K562 (cell line): ENCODE measurements around the gene VSNL1.

ENCODE experiments used
- E4F1 ChIP-seq: fragments of 250-450 bp; sonication (Bioruptor Pico); IDR thresholded peaks from 2 replicates; pipeline ENCODE4 v1.5.0; 2021; ENCODE audit warnings: mild to moderate bottlenecking, borderline replicate concordance
- HMG20A ChIP-seq: fragments of 450-650 bp; formaldehyde crosslinking; conservative IDR thresholded peaks from 2 replicates; pipeline ENCODE4 v1.4.0; 2020; ENCODE audit warnings: mild to moderate bottlenecking, mixed read lengths
- JUND ChIP-seq, 2 experiments: IDR thresholded peaks; 2 replicates in 1 of 2; 3 replicates in 1 of 2; pipeline ENCODE4 v1.6.1; 2011; ENCODE audit warnings: borderline replicate concordance in 2 of 2, low read depth in 2 of 2, low read length in 2 of 2, improper control_type of control experiment in 1 of 2, missing biosample characterization in 1 of 2, missing genetic modification characterization in 1 of 2, missing genetic modification reagents in 1 of 2
- KDM1A ChIP-seq, 2 experiments: fragments of 450-650 bp; IDR thresholded peaks; 2 replicates each; pipeline ENCODE4 v1.6.1; 2016; ENCODE audit warnings: mild to moderate bottlenecking in 2 of 2
- POLR2AphosphoS5 ChIP-seq: IDR thresholded peaks from 2 replicates; pipeline ENCODE4 v1.6.1; 2011; ENCODE audit warnings: mild to moderate bottlenecking, low read depth, low read length, moderate library complexity; ENCODE audit not compliant: control insufficient read depth, insufficient read depth
- TEAD4 ChIP-seq, 2 experiments: sonication (generic) in 1 of 2; formaldehyde crosslinking in 1 of 2; IDR thresholded peaks; 2 replicates each; pipeline versions ENCODE4 v1.6.1 to v1.8.0; 2012 to 2022; ENCODE audit warnings: borderline replicate concordance in 1 of 2, inconsistent platforms in 1 of 2, low read length in 1 of 2, mild to moderate bottlenecking in 1 of 2, missing genetic modification reagents in 1 of 2
- ZNF311 ChIP-seq: fragments of 250-450 bp; sonication (Bioruptor Pico); IDR thresholded peaks from 2 replicates; pipeline ENCODE4 v1.4.0; 2020; ENCODE audit warnings: mild to moderate bottlenecking, moderate library complexity
- ZNF511 ChIP-seq: sonication (generic); formaldehyde crosslinking; IDR thresholded peaks from 2 replicates; pipeline ENCODE4 v1.8.0; 2022; ENCODE audit warnings: mild to moderate bottlenecking, missing genetic modification reagents
- ZNF778 ChIP-seq: fragments of 450-650 bp; formaldehyde crosslinking; IDR thresholded peaks from 2 replicates; pipeline ENCODE4 v1.4.0; 2020; ENCODE audit warnings: mild to moderate bottlenecking, moderate library complexity
- TF ChIP-seq, protein P1 (sequence below): sonication (generic); formaldehyde crosslinking; IDR thresholded peaks from 2 replicates; pipeline ENCODE4 v1.8.0; 2023; ENCODE audit warnings: mild to moderate bottlenecking, missing genetic modification reagents
- TF ChIP-seq, protein P2 (sequence below): sonication (generic); formaldehyde crosslinking; IDR thresholded peaks from 2 replicates; pipeline ENCODE4 v1.8.1; 2023; ENCODE audit warnings: missing genetic modification reagents, mild to moderate bottlenecking, borderline replicate concordance

- TF ChIP-seq, protein P1, sequence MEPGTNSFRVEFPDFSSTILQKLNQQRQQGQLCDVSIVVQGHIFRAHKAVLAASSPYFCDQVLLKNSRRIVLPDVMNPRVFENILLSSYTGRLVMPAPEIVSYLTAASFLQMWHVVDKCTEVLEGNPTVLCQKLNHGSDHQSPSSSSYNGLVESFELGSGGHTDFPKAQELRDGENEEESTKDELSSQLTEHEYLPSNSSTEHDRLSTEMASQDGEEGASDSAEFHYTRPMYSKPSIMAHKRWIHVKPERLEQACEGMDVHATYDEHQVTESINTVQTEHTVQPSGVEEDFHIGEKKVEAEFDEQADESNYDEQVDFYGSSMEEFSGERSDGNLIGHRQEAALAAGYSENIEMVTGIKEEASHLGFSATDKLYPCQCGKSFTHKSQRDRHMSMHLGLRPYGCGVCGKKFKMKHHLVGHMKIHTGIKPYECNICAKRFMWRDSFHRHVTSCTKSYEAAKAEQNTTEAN (CRISPR knock-in tag): no peak
- TF ChIP-seq JUND (IDR thresholded peaks at IDR 0.05; ENCODE audit: borderline replicate concordance, low read depth, low read length) (no peak), JUND (tag; IDR thresholded peaks at IDR 0.05; ENCODE audit: borderline replicate concordance, low read depth, low read length) (no peak), POLR2AphosphoS5 (no peak), HMG20A (CRISPR knock-in tag) (no peak), ZNF778 (no peak), ZNF511 (no peak), TEAD4 (IDR thresholded peaks at IDR 0.05; ENCODE audit: low read length) (no peak), TEAD4 (CRISPR knock-in tag; IDR thresholded peaks at IDR 0.05; ENCODE audit: borderline replicate concordance) (no peak), KDM1A (IDR thresholded peaks at IDR 0.05) (no peak), E4F1 (no peak), ZNF311 (CRISPR knock-in tag) (no peak)
- TF ChIP-seq, protein P2, sequence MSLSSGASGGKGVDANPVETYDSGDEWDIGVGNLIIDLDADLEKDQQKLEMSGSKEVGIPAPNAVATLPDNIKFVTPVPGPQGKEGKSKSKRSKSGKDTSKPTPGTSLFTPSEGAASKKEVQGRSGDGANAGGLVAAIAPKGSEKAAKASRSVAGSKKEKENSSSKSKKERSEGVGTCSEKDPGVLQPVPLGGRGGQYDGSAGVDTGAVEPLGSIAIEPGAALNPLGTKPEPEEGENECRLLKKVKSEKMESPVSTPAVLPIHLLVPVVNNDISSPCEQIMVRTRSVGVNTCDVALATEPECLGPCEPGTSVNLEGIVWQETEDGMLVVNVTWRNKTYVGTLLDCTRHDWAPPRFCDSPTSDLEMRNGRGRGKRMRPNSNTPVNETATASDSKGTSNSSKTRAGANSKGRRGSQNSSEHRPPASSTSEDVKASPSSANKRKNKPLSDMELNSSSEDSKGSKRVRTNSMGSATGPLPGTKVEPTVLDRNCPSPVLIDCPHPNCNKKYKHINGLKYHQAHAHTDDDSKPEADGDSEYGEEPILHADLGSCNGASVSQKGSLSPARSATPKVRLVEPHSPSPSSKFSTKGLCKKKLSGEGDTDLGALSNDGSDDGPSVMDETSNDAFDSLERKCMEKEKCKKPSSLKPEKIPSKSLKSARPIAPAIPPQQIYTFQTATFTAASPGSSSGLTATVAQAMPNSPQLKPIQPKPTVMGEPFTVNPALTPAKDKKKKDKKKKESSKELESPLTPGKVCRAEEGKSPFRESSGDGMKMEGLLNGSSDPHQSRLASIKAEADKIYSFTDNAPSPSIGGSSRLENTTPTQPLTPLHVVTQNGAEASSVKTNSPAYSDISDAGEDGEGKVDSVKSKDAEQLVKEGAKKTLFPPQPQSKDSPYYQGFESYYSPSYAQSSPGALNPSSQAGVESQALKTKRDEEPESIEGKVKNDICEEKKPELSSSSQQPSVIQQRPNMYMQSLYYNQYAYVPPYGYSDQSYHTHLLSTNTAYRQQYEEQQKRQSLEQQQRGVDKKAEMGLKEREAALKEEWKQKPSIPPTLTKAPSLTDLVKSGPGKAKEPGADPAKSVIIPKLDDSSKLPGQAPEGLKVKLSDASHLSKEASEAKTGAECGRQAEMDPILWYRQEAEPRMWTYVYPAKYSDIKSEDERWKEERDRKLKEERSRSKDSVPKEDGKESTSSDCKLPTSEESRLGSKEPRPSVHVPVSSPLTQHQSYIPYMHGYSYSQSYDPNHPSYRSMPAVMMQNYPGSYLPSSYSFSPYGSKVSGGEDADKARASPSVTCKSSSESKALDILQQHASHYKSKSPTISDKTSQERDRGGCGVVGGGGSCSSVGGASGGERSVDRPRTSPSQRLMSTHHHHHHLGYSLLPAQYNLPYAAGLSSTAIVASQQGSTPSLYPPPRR (CRISPR knock-in tag): no peak
These were observed 95.8 kb downstream of the VSNL1 start for GRCh38 chr2:17636257-17636656.
